Effector memory CD4-positive, alpha-beta T cell (primary cell): ENCODE measurements around the gene ZNF784.

Experiments used
- DNase-seq, 3 donors: peaks; one replicate each; pipeline ENCODE4 v3.0.0-alpha.2; 2020
- H3K27ac ChIP-seq: 2 replicates; pipeline ENCODE4 v1.7.0; 2013; ENCODE audit warnings: mild to moderate bottlenecking, low read length, moderate library complexity; ENCODE audit not compliant: insufficient read depth, poor library complexity, severe bottlenecking
- H3K27me3 ChIP-seq: replicated peaks from 2 replicates; pipeline ENCODE4 v1.7.0; 2013; ENCODE audit warnings: mild to moderate bottlenecking, low read length; ENCODE audit not compliant: insufficient read depth, control insufficient read depth, poor library complexity, severe bottlenecking
- H3K36me3 ChIP-seq: 2 replicates; pipeline ENCODE4 v1.7.0; 2013; ENCODE audit warnings: mild to moderate bottlenecking, low read length, moderate library complexity; ENCODE audit not compliant: control insufficient read depth, insufficient read depth
- H3K4me1 ChIP-seq: 2 replicates; pipeline ENCODE4 v1.7.0; 2013; ENCODE audit warnings: low read length, mild to moderate bottlenecking; ENCODE audit not compliant: control insufficient read depth, insufficient read depth, poor library complexity, severe bottlenecking
- H3K4me3 ChIP-seq: 2 replicates; pipeline ENCODE4 v1.7.0; 2013; ENCODE audit warnings: low read length, low read depth, mild to moderate bottlenecking; ENCODE audit not compliant: insufficient read depth, poor library complexity, severe bottlenecking
- H3K9me3 ChIP-seq: 2 replicates; pipeline ENCODE4 v1.7.0; 2013; ENCODE audit warnings: mild to moderate bottlenecking, low read length, moderate library complexity; ENCODE audit not compliant: control insufficient read depth

ZNF784 gene

DNA sequence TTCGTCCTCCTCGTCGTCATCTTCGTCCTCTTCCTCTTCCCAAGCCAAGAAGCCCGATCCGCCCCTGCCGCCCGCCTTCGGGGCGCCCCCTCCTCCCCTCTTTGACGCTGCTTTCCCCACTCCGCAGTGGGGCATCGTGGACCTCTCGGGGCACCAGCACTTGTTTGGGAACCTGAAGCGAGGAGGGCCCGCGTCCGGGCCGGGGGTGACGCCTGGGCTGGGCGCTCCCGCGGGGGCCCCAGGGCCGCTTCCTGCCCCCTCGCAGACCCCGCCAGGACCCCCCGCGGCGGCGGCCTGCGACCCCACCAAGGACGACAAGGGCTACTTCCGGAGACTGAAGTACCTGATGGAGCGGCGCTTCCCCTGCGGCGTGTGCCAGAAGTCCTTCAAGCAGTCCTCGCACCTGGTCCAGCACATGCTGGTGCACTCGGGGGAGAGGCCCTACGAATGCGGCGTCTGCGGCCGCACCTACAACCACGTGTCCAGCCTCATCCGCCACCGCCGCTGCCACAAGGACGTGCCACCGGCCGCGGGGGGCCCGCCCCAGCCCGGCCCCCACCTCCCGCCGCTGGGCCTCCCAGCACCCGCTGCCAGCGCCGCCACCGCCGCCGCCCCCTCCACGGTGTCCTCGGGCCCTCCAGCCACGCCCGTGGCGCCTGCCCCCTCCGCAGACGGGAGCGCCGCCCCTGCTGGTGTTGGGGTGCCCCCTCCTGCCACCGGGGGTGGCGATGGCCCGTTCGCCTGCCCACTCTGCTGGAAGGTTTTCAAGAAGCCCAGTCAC is 10.2 kb downstream of the ZNF784 start:
- no peak overlapping the region for H3K4me3 ChIP-seq
- no peak for DNase-seq
- peaks cover 21% of the 10 kb centered on the region for H3K36me3 ChIP-seq
- no peaks in the 10 kb centered on the region for H3K9me3 ChIP-seq
- no peaks in the 10 kb centered on the region for H3K27me3 ChIP-seq
- H3K4me1 ChIP-seq: no peaks in the 10 kb centered on the region
- H3K27ac ChIP-seq: no peak overlapping the region

GRCh38 chr19:55613396-55613795 is 11.0 kb downstream of the ZNF784 start:
- Histone ChIP-seq H3K4me1 (no peaks in the 10 kb centered on the region), H3K4me3 (no peak overlapping the region), H3K27me3 (no peaks in the 10 kb centered on the region), H3K36me3 (peaks cover 21% of the 10 kb centered on the region), H3K9me3 (no peaks in the 10 kb centered on the region), H3K27ac (no peak overlapping the region)
- no peak for DNase-seq

GRCh38 chr19:55611983-55612645 is 12.3 kb downstream of the ZNF784 start:
- Histone ChIP-seq H3K4me1 (no peaks in the 10 kb centered on the region), H3K9me3 (no peaks in the 10 kb centered on the region), H3K27me3 (no peaks in the 10 kb centered on the region), H3K27ac (no peak overlapping the region), H3K4me3 (no peak overlapping the region), H3K36me3 (peaks cover 25% of the 10 kb centered on the region)
- DNase-seq: no peak

GRCh38 chr19:55611300-55611982 is 12.9 kb downstream of the ZNF784 start:
- Histone ChIP-seq H3K27me3 (no peaks in the 10 kb centered on the region), H3K27ac (no peak overlapping the region), H3K9me3 (no peaks in the 10 kb centered on the region), H3K4me1 (peaks cover 4% of the 10 kb centered on the region), H3K4me3 (no peak overlapping the region), H3K36me3 (peaks cover 20% of the 10 kb centered on the region)
- DNase-seq: no peak

DNA sequence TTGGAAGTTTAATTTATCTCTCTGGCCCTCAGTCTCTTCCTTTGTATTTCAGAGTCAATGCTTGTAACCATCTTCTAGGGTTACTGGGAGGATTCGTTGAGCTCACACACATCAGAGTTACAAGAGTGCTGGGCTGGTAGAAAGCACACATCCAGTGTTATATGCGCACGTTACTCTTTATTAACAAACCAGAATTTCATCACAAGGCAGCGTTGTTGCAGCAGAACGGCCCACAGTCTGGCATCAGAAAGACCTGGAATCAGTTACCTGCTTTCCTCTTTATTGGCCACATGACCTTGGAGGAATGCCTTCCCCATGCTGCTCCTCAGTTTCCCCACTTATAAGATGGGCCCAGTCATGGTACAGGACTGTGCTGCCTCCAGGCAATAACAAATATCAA is 15.0 kb downstream of the ZNF784 start:
- Histone ChIP-seq H3K27me3 (no peaks in the 10 kb centered on the region), H3K9me3 (no peaks in the 10 kb centered on the region), H3K27ac (no peak overlapping the region), H3K4me1 (peaks cover 12% of the 10 kb centered on the region), H3K4me3 (no peak overlapping the region), H3K36me3 (peaks cover 14% of the 10 kb centered on the region)
- DNase-seq: no peak

GRCh38 chr19:55606817-55607216 is 17.5 kb downstream of the ZNF784 start:
- Histone ChIP-seq H3K27me3 (no peaks in the 10 kb centered on the region), H3K4me3 (no peak overlapping the region), H3K36me3 (peaks cover 14% of the 10 kb centered on the region), H3K4me1 (peaks cover 12% of the 10 kb centered on the region), H3K27ac (peak overlapping the region; percentile 93), H3K9me3 (no peaks in the 10 kb centered on the region)
- DNase-seq: no peak

- peak overlapping the region; percentile 14 for H3K4me3 ChIP-seq
- H3K36me3 ChIP-seq: peaks cover 14% of the 10 kb centered on the region
- H3K27me3 ChIP-seq: no peaks in the 10 kb centered on the region
- peaks cover 12% of the 10 kb centered on the region for H3K4me1 ChIP-seq
- no peak for DNase-seq
- peak overlapping the region; percentile 93 for H3K27ac ChIP-seq
- no peaks in the 10 kb centered on the region for H3K9me3 ChIP-seq
These were observed 17.9 kb downstream of the ZNF784 start for GRCh38 chr19:55606471-55606787.

DNA sequence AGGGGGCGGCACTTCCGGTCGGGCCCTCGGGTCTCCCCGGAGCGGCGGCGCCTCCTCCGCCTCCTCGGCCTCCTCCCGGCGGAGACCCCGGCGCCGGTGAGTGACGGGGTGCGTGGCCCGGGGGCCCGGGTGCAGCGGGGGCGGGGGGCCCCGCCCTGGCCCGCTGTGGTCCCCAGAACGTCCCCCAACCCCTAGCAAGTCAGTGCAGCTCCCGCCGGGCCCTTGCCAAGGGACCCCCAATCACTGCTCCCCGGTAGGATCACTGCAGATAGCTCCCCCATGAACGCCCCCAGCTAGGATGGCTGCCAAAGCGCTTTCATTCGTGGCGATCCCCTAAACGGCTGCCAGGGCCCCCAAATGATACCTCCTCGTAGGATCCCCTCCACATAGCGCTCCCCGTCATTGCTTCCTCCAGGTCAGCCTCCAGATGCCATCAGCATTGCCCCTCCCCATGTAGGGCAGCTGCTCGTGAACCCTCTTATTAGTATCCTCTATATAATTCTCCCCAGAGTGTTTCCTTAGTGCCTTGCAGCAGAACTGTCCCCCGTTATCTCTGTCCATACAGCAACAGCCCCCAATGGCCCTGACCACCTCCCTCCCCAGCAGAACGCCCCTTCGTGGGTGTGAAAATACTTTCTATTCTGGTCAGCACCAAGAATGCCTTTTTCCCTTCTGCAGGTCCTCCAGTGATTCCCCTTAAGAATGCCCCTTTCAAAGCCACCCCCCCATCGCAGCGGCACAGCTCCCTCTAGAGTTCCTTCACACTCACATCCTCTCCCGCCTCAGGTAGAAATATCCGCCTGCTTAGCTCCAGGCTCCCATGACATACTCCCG is 18.5 kb downstream of the ZNF784 start, which contains the start of gene ZNF865:
Gene ZNF865, plus strand, starts transcription at position 11 of the 834 bp plus-strand sequence. CDS start 7,972 bp downstream, outside the sequence.
- no peaks in the 10 kb centered on the region for H3K9me3 ChIP-seq
- H3K4me3 ChIP-seq: peak within 1 kb of the TSS; percentile 68
- peaks cover 14% of the 10 kb centered on the region for H3K36me3 ChIP-seq
- H3K4me1 ChIP-seq: peaks cover 14% of the 10 kb centered on the region
- peak; percentile 52 to 63 (median 58) for DNase-seq
- H3K27ac ChIP-seq: peak within 1 kb of the TSS; percentile 93
- H3K27me3 ChIP-seq: no peaks in the 10 kb centered on the region

- H3K27ac ChIP-seq: peak overlapping the region; percentile 93
- H3K4me1 ChIP-seq: peaks cover 19% of the 10 kb centered on the region
- no peaks in the 10 kb centered on the region for H3K27me3 ChIP-seq
- DNase-seq: peak; percentile 96 to 98 (median 98)
- peaks cover 10% of the 10 kb centered on the region for H3K36me3 ChIP-seq
- no peaks in the 10 kb centered on the region for H3K9me3 ChIP-seq
- H3K4me3 ChIP-seq: peak overlapping the region; percentile 52
These were observed 19.1 kb downstream of the ZNF784 start for GRCh38 chr19:55605207-55605636.
